Left colon (tissue), 2 donors: ENCODE measurements around the gene RLBP1. TPM values are rescaled to one million over a fixed set of nuclear protein-coding genes. Genes with fewer than 3 reads are reported as not detected.

Source experiments
- ATAC-seq: fragments of 200-7000 bp; cut with Tn5 transposase; one replicate; pipeline ENCODE4 v1.9.1; 2020; ENCODE audit warnings: mild to moderate bottlenecking, moderate library complexity
- DNase-seq, 2 donors: peaks; one replicate each; pipeline ENCODE4 v3.0.0-alpha.2; 2020
- intact Hi-C, 2 donors: fragments of 100-400 bp; cut with DNase I in 1 of 2; cut with micrococcal nuclease in 1 of 2; formaldehyde crosslinking; loops; one replicate each; pipeline versions ENCODE4 v1.11.2 to v1.14.0; 2022; cut with DNase I, micrococcal nuclease
- total RNA-seq, 2 donors: library from RNA; stranded (reverse); fragmentation: NEBNext Ultra II Directional; extraction: Animal tissue kit (Norgen Biotek cat#: 25700); gene quantifications; one replicate each; pipeline ENCODE4 v1.2.1, GENCODE V29; 2021
- donor health status: DM: no; HTN: no; CAD: no.
- donor health status: DM: yes; HTN: yes; CAD: no.

The RLBP1 gene
- total RNA-seq, 2 donors from 2014 or later: not detected

DNA sequence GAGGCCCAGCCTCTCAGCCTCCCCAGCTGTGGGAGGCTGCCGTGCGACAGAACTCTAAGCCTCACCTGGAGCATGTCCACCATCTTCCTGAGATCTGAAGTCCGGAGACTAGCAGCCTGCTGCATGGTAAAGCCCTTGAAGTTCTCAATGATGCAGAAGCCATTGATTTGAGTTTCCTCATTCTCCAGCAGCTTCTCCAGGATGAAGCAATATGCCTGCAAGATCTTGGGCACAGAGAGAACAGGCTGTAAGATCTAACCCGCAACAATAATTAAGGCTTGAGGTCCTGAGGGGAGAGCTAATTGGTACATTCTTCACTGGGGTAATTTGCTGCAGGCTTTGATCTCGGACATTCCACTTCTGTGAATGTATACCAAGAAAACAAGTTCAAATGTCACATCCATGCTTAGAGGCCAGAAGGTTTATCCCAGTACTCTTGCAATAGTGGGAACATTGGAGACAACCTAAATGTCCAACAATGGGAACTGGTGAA, 9.7 kb downstream of the RLBP1 start:
- no peak for ATAC-seq
- no peak for DNase-seq
- intact Hi-C loops: no loop called here

DNA sequence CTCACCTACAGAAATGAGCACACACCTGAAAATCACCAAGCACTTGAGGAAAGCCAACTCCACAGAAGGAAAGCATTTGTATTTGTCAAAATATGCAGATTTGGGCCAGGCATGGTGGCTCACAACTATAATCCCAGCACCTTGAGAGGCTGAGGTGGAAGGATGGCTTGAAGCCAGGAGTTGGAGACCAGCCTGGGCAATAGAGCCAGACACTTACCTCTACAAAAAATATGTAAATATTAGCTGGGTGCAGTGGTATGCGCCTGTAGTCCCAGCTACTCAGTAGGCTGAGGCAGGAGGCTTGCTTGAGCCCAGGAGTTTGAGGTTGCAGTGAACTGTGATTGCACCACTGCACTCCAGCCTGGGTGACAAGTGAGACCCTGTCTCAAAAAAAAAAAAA, 12.3 kb downstream of the RLBP1 start:
- ATAC-seq (no peak), DNase-seq (no peak)
- intact Hi-C loops: loop anchor here in 1 of 2 donors (10.0 kb wide), 1 partner anchor 96 kb away; no protein-coding TSS in a partner anchor

DNA sequence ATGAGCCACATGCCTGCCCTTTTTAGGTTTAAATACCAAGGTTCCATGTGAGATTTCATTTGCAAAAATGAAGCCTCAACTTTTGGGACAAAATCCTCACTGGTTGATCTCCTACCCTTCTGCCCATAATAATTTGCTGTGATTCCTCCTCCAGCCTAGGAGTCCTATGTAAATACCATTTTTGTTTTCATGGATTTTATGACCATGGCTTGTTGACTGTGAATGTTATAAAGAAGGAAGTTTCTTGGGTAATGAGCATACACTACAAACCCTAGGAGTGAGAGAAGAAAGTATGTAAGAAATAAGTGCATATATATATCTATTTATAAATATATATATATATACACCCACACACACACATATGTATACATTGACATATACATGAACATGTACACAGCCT, 13.1 kb downstream of the RLBP1 start:
- ATAC-seq: peak; percentile 79
- intact Hi-C loops: loop anchor here in 1 of 2 donors (10.0 kb wide), 1 partner anchor 97 kb away; no protein-coding TSS in a partner anchor
- no peak for DNase-seq

DNA sequence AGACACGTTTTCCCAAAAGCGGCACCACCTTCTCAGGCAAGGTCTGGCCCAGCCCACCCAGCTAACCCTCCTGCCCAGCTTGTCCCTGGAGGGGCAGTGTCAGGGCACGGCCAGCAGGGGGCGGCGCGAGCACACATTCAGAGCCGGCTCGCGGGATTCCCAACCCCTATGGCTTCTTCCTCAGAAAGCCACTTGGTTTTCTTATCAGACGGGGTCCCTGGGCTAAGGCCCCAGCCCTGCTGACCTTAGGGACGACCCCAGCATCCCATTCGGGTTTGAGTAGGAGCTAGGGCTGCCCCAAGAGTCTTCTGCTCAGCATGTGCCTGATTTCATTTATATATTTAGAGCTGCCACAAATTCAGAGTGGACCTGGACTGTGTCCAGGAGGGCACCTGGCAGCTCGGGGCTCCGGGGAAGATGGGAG, 14.5 kb downstream of the RLBP1 start:
- ATAC-seq (peak; percentile 86), DNase-seq (peak; percentile 45 to 77)
- intact Hi-C loops: loop anchor here in 1 of 2 donors (10.0 kb wide), 1 partner anchor 98 kb away; no protein-coding TSS in a partner anchor

DNA sequence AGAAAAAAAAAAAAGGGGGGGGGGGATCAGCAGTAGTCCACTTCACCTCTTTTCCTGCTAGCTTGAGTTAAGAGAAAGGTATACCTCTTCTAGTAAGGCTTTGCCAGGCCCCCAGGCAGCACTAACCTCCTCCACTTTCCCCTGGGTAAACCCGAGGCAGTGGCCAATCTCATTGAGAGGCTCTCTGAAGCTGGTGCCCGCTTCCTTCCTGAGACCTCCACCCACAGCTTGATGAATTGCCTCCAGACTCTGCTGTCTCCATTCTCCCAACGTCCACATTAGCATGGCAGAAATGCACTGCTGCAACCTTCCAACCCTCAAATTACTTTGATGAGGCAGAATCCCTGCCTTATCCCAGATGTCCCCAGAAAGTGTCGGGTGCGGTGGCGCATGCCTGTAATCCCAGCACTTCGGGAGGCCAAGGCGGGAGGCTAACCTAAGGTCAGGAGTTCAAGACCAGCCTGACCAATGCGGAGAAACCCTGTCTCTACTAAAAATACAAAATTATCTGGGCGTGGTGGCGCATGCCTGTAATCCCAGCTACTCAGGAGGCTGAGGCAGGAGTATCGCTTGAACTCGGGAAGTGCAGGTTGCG, 15.3 kb downstream of the RLBP1 start:
- no peak for ATAC-seq
- intact Hi-C loops: loop anchor here in 1 of 2 donors (10.0 kb wide), 1 partner anchor 99 kb away; no protein-coding TSS in a partner anchor
- no peak for DNase-seq

DNA sequence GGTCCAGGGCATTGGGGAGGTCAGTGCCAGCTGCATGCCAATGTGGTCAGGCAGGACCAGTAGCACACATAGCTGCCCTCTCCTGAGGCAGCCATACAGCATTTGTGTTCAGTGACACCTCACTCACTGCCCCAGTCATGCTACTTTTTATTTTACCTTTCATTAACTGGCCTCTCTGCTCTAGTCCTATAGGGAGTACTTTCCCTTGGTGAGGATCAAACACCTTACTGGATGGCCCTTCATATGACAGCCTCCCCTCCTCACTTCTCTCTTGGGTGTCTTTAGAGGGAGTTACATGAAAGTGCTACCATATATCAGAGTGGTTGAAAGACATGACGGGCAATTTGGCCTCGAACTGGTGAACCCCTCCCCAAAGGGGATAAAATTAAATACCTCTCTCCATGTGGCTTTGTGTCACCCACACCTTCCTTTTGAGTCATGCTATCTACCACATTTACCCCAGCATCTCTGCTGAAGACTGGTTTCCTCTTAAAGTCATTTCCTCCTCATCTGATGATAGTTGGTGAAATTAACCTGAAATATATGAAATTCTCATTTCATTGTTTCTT, 17.6 kb downstream of the RLBP1 start:
- DNase-seq (no peak), ATAC-seq (no peak)
- intact Hi-C loops: loop anchor here in 1 of 2 donors (10.0 kb wide), 1 partner anchor 101 kb away; no protein-coding TSS in a partner anchor

DNA sequence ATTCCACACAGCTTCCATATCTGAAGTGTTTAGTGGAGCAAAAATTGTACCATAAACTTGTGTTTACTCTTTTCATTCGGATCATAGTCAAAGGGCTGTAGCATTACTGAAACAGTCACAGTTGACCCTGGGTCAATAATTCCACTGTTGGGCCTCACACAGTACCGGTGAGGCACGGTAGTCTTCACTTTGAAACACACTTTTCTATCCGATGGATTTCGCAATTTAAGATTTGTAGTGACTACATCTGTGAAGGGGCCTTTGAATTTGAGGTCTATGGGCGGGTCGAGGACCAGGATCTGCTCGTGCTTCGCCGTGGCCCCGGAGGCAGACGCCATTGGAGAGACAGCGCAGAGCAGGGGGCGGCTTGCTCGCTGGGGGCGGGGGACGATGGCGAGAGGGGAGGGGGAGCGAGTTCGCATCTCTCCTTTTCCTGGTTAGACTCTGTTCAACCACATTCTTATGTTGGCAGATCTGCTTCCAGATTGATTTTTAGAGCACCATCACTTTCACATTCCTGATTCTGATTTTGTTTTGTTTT, 19.8 kb downstream of the RLBP1 start:
- ATAC-seq: no peak
- intact Hi-C loops: loop anchor here in 1 of 2 donors (10.0 kb wide), 1 partner anchor 103 kb away; no protein-coding TSS in a partner anchor
- no peak for DNase-seq

DNA sequence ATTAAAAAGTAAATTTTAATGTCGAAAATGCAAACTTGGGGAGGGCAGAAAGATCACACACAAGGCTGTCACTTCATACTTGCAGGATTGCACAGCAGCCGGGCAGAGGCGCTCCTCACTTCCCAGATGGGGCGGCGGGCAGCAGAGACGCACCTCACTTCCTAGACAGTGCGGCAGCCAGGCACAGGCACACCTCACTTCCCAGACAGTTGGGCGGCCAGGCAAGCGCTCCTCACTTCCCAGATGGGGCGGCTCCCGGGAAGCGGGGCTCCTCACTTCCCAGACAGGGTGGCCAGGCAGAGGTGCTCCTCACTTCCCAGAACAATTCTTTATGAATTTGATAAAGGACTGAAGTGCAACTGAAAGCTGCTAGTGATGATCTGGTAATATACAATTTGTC, 21.2 kb downstream of the RLBP1 start:
- intact Hi-C loops: loop anchor here in 1 of 2 donors (10.0 kb wide), 1 partner anchor 105 kb away; no protein-coding TSS in a partner anchor
- no peak for ATAC-seq
- no peak for DNase-seq

DNA sequence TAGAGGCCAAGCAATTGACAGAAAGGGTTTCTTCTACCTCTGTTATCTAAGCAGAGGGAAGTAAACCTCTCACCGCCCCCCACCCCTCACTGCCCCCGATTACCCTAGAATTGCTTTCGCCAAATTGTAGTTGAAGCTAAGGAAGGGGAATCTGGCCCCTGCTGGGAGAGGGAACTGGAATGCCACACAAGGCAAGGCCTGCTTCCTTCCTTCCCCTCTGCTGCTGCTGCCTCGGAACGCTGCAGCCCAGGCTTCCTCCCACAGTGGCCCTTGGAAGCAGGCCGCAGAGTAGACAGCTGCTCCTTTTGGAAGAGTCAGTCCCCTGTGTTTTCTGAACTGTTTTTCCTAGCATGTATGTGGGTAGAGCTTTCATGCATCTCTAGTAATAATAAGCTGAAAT, 21.6 kb downstream of the RLBP1 start:
- intact Hi-C loops: loop anchor here in 1 of 2 donors (10.0 kb wide), 1 partner anchor 105 kb away; no protein-coding TSS in a partner anchor
- ATAC-seq (no peak), DNase-seq (no peak)

DNA sequence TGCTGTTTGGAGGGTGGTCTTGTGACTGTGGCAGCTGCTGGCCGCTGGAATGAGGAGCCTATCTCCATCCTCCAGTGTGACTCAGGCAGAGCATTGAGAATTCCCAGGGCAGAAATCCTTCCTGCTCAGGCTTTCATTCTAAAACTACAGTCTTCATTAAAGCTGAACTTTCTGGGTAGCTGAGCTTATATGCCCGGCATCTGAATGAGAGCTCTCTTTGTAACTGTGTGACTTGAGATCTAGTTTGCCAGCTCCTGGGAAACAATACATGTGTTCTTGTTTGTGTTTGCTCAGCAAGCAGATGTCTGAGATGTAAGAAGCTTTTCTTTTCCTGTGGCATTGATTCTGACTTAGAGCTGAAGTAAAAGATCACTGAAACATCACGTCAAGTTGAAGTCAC, 22.4 kb downstream of the RLBP1 start:
- ATAC-seq (no peak), DNase-seq (no peak)
- intact Hi-C loops: no loop called here

DNA sequence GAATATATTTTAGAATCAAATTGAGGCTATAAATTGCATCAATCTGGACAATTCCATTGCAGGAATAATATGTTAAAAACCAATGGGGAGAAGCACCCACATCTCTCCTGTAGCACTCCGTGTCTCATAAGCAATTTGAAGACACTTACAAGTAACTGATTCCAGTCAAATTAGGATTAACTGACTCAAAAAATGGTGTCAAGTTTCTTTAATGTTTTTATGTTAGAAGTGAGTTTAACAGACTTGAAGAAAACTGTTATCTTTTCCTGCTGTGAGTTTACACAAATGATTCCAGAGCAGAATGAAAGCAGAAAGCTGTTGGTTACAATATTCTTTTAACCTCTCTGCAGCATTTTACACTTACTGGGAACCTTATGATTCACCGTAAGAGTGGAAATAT, 23.2 kb downstream of the RLBP1 start:
- DNase-seq (no peak), ATAC-seq (no peak)
- intact Hi-C loops: no loop called here

DNA sequence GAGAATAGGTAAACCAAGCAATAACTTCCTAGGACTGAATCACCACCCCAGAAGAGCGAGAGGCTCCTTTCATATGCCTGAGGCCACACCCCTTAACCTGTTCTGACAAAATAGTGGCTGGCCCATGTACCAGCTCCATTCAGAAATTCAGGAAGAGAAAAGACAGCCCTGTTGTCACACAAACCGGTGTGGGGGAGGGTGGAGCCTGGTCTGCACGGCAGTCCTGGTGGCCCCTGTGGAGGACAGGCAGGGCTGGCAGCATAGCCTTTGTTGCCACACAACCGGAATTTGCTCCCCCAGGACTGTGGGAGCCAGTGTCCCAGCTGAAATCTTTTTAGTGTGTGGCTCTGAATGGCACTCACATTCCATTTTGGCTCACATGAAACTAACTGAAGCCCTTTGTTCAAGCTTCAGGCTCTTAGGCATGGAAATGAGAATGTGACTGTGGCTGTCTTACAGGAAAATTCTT, 23.8 kb downstream of the RLBP1 start:
- ATAC-seq (peak; percentile 95), DNase-seq (peak; percentile 60 to 67)
- intact Hi-C loops: no loop called here

DNA sequence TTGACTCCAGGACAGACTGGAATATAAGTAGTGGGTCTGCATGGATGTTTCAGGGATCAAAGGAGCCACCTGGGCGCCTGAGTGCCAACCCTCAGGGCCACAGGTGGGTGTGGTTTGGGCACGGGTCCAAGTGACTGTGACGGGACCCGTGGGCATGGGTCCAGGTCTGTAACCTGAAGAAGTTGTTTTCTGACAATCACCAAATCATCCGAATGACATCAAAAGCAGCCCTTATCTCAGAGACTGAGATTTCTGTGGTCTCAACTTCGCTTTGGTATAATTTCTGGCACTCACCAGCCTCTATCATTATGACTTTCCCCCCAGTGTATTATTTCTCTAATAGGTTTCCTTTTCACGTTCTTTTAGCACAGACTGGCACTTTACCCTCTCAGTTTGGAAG, 24.4 kb downstream of the RLBP1 start:
- DNase-seq (peak in 1 of 2 donors; percentile 25), ATAC-seq (peak; percentile 23)
- intact Hi-C loops: no loop called here

DNA sequence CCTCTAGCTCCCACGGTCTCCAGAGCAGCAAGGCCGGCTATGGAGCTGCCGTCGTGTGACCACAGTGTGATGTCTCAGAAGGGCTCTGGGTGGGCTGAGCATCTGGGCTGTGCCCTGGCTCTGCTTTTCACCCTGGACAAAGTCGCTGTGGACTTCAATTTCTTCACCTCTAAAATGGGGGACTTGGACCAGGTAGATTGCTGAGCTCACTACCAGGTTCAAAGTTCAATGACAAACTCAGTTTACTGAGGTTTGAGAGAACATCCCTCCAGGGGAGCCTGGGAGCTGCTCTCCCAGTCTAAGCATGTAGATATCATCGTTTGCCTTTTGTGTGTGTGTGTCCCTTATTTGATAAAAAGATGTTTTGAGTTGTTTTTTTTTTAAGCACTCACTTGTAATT, 25.1 kb downstream of the RLBP1 start:
- ATAC-seq (no peak), DNase-seq (no peak)
- intact Hi-C loops: no loop called here

DNA sequence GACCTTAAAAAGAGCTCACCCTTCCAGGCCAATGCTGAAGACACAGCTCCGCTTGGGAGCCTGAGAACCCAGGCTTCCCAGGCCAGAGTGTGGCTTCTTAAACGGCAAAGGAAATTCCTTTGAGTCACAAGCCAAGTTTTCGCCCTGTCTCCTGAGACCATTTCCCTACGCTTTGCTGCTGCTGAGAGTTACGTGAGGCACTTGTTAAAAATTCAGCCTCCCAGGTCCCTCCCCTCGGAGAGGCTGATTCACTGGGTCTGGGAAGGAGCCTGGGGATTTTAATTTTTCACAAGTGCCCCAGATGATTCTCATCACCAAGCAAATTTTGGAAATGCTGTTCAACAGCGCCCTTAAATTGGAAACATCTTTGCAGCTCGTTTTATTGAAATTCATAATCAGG, 25.5 kb downstream of the RLBP1 start:
- intact Hi-C loops: no loop called here
- DNase-seq (no peak), ATAC-seq (no peak)

DNA sequence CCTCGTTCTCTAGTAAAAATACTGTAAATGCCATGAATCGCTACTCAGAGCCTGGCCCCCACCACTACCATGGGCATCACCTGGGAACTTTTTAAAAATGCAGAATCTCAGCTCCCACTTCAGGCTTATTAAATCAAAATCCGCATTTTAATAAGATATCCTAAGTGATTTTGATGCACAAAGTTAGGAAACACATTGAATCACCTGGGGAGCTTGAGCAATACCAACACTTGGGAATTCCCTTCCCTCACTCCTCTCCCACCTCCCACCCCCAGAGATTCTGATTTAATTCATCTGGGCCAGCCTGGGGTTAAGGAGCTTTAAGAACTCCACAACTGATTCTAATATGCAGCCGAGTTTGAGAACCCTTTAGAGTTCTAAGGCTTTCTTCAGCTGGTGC, 26.8 kb downstream of the RLBP1 start:
- intact Hi-C loops: no loop called here
- ATAC-seq: no peak

DNA sequence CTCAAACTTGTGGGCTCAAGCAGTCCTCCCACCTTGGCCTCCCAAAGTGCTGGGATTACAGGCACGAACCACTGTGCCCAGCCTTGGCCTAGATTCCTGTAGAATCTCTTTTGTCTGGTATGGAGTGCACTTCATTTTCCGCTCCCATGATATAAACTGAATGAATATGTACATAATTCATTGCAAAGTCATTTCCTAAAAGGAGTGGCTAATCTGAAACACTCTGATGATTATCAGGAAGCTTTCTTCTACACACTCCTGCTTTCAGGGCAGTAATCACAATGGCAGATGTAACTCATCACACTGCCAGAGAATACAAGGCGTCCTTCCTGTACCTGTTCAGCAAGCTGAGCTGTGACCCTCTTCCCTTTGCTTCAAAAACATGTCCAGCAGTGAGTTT, 28.6 kb downstream of the RLBP1 start:
- intact Hi-C loops: no loop called here
- DNase-seq: no peak
- no peak for ATAC-seq

More for the DNA sequence above, 26.8 kb downstream of the RLBP1 start:
- no peak for DNase-seq

DNA sequence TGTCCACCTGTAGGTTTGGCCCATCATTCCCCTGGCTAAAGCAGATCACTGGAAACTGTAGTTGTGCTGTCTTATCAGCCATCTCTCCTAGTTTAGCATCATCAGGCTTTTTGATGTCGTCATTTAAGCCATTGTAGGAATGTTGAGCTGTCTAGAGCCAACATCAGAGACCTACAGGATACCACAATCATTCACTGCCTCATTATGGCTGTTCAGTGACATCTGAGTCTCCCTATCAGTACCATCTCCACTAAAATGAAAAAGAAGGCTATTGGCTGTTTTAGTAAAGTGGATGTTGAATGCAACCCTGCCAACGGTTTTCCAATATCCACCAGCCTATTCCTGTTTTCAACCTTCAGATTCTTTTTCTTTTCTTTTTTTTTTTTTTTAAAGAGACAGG, 29.2 kb downstream of the RLBP1 start:
- ATAC-seq (no peak), DNase-seq (no peak)
- intact Hi-C loops: no loop called here

DNA sequence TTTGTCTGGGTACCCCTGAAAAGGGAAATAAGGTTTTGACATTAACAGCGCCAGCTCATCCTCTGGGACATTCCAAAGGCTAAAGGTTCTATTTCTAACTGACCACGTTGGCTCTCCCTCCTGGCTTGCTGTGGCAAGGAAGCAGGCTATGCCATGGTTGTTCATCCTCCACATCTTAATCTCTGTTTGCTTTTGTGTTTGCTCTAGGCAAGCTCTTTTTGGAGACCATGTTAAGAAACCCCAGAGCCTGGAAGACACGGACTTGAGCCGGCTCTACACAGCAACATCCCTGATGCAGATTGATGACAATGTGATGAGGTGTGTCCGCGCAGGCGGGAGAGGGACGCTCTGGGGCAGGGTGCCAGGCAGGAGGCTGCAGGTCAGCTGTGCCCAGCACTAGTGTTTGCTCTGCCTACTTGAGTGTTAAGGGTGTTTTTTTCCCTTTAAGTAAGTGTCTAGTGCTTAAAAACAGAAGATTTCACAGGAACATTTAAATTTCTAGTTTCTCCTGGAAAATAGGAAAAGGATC, 33.3 kb downstream of the RLBP1 start:
- intact Hi-C loops: loop anchor here in 1 of 2 donors (10.0 kb wide), 1 partner anchor 133 kb away; no protein-coding TSS in a partner anchor
- no peak for ATAC-seq
- DNase-seq: no peak
